Lower lobe of right lung (tissue), 2 donors: ENCODE results near the gene PTPRG. TPM values are rescaled to one million over a fixed set of nuclear protein-coding genes. Genes with fewer than 3 reads are reported as not detected.

Experiments
- ATAC-seq, 2 donors: fragments of 200-7000 bp; cut with Tn5 transposase; one replicate each; pipeline ENCODE4 v1.9.1; 2020 to 2022; ENCODE audit warnings: mild to moderate bottlenecking in 2 of 2, moderate library complexity in 2 of 2
- DNase-seq: peaks from one replicate; pipeline ENCODE4 v3.0.0-alpha.2; 2020
- H3K27ac ChIP-seq: fragments of 200-600 bp; one replicate; pipeline ENCODE4 v1.8.0; 2022
- H3K27me3 ChIP-seq: fragments of 200-600 bp; one replicate; pipeline ENCODE4 v1.8.0; 2022; ENCODE audit warnings: low read depth
- H3K36me3 ChIP-seq: fragments of 200-600 bp; one replicate; pipeline ENCODE4 v1.8.0; 2022; ENCODE audit warnings: mild to moderate bottlenecking
- H3K4me1 ChIP-seq: fragments of 200-600 bp; one replicate; pipeline ENCODE4 v1.8.0; 2022
- H3K4me3 ChIP-seq: fragments of 200-600 bp; one replicate; pipeline ENCODE4 v1.8.0; 2022; ENCODE audit warnings: mild to moderate bottlenecking
- H3K9me3 ChIP-seq: fragments of 200-600 bp; one replicate; pipeline ENCODE4 v1.8.0; 2022
- intact Hi-C: fragments of 100-400 bp; cut with DNase I; formaldehyde crosslinking; loops from one replicate; pipeline ENCODE4 v1.11.0; 2022
- total RNA-seq: library from RNA; stranded (reverse); fragmentation: NEBNext Ultra II Directional; extraction: Animal tissue kit (Norgen Biotek cat#: 25700); gene quantifications from one replicate; pipeline ENCODE4 v1.2.1, GENCODE V29; 2021
- TF ChIP-seq, protein P1 (sequence below): fragments of 200-600 bp; IDR thresholded peaks from one replicate; pipeline ENCODE4 v1.8.0; 2022; ENCODE audit warnings: antibody characterized with exemption, mild to moderate bottlenecking
- donor health status: DM: no; HTN: yes; CAD: no; lungs with severe emphysema.

The PTPRG gene
- total RNA-seq, 1 donor from 2014 or later, result 67.6 TPM

DNA sequence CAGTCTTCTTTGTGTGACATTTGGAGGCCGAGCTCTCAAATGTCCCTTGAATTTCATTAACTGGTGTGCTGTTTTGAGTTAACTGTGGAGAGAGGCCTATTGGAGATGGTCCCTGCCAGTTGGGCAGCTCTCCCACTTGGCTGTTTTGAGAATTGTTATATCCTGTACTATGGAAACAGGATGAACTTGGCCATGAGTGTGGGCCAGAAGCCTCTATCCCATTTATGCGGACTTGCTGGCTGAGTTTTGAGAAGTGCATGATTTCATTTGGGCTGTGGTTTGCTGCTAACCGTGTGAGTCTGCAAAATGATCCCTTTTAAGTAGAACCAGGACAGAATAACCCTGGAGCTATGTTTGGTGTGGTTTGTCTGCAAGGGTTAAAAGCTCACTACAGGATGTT lies 366.0 kb downstream of the PTPRG start:
- ATAC-seq (peak; percentile 71 to 75), DNase-seq (no peak)
- H3K36me3 ChIP-seq, result no peaks in the 10 kb centered on the region
- intact Hi-C loops, result no loop called here
- H3K27me3 ChIP-seq, result no peaks in the 10 kb centered on the region
- TF ChIP-seq, protein P1, sequence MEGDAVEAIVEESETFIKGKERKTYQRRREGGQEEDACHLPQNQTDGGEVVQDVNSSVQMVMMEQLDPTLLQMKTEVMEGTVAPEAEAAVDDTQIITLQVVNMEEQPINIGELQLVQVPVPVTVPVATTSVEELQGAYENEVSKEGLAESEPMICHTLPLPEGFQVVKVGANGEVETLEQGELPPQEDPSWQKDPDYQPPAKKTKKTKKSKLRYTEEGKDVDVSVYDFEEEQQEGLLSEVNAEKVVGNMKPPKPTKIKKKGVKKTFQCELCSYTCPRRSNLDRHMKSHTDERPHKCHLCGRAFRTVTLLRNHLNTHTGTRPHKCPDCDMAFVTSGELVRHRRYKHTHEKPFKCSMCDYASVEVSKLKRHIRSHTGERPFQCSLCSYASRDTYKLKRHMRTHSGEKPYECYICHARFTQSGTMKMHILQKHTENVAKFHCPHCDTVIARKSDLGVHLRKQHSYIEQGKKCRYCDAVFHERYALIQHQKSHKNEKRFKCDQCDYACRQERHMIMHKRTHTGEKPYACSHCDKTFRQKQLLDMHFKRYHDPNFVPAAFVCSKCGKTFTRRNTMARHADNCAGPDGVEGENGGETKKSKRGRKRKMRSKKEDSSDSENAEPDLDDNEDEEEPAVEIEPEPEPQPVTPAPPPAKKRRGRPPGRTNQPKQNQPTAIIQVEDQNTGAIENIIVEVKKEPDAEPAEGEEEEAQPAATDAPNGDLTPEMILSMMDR, result no peak
- H3K4me1 ChIP-seq, result peaks cover 26% of the 10 kb centered on the region
- H3K27ac ChIP-seq, result peak overlapping the region; percentile 34
- H3K4me3 ChIP-seq, result no peak overlapping the region
- H3K9me3 ChIP-seq, result no peaks in the 10 kb centered on the region

DNA sequence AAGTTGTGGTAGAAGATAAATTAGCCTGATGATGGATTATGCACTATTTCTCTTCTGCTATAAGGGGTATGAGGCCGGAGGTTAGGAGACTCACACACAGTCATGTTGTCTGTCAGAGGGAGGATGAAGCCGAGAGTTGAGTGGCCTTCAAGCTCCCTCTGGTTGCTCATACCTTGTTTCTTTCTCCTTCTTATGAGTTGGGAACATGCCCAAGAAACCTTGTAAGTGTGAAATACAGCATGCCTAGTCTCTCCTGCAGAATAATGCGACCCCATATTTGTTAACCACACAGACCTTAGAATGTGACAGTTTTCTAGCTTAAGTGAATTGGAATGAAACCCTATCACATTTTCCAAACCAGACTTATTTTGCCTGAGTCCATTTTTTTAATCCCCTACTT lies 366.7 kb downstream of the PTPRG start:
- TF ChIP-seq, protein P1, result no peak
- Histone ChIP-seq H3K4me1 (peaks cover 26% of the 10 kb centered on the region), H3K4me3 (no peak overlapping the region), H3K9me3 (no peaks in the 10 kb centered on the region), H3K27ac (peak overlapping the region; percentile 34), H3K27me3 (no peaks in the 10 kb centered on the region), H3K36me3 (no peaks in the 10 kb centered on the region)
- intact Hi-C loops, result no loop called here
- DNase-seq, result no peak
- ATAC-seq, result peak in 1 of 2 donors; percentile 23

DNA sequence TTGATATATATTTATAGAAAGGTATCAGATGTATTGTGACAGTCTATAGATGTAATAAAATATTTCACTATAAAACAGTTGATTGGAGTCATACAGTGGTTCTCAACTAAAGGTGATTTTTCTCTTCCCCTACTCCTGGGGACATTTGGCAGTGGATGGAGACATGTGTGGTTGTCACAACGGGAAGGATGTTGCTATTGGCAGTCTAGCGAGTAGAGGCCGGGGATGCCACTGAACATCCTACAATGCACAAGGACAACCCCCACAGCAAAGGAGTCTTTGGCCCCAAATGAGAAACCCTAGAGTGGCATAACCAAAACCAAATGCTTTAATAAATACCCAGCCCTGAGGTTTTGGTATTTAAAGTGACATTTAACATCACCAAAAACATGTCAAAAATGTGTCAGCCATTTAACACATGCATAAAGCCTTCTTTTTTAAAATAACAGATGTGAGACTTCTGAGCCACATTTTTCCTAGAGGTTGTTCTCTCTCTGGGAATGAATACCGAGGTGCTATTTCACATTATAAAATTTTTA lies 367.5 kb downstream of the PTPRG start:
- no peak overlapping the region for H3K4me3 ChIP-seq
- no peaks in the 10 kb centered on the region for H3K9me3 ChIP-seq
- DNase-seq (no peak), ATAC-seq (no peak)
- H3K36me3 ChIP-seq, result no peaks in the 10 kb centered on the region
- H3K4me1 ChIP-seq, result peaks cover 26% of the 10 kb centered on the region
- H3K27ac ChIP-seq, result no peak overlapping the region
- intact Hi-C loops, result no loop called here
- TF ChIP-seq, protein P1, result no peak
- H3K27me3 ChIP-seq, result no peaks in the 10 kb centered on the region

DNA sequence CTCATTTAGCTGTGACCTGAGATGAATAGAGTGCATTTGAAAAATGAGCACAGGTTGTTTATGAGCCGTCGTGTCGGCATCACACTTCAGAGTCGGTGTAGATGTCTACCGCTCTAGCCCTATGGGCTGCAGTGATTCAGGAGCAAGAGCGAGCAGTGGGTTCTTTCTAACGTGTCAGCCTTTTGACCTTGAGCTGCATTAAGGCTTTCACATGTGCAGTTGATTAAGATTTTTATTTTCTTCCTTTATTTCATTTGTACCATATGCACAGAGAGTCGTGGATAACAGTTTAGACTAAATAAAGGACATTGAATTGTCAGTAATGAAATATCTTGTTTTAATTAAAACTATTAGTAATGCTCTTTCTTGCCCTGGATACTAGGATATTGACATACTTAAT lies 368.2 kb downstream of the PTPRG start:
- Histone ChIP-seq H3K4me1 (peaks cover 20% of the 10 kb centered on the region), H3K4me3 (no peak overlapping the region), H3K27me3 (no peaks in the 10 kb centered on the region), H3K36me3 (no peaks in the 10 kb centered on the region), H3K9me3 (no peaks in the 10 kb centered on the region), H3K27ac (no peak overlapping the region)
- TF ChIP-seq, protein P1, result no peak
- ATAC-seq (no peak), DNase-seq (no peak)
- intact Hi-C loops, result no loop called here

DNA sequence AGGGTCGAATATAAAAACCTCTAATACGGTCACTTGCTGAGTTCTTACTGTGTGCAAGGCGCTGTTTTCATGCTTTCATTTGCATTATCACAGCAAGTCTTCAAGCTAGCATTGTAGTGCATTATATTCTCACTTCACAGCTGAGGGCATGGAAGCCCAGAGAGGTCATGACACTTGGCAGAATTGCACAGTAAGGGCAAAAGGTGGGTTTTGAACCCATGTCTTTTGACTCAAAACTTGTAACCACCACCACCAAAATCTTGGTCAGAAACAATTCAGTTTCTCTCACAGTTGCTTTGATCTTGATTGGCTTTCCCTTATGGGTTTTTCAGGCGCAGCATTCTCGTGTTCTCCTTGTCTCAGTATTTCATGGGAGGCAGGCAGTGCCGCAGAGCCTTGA lies 371.1 kb downstream of the PTPRG start:
- TF ChIP-seq, protein P1, result no peak
- no peak overlapping the region for H3K27ac ChIP-seq
- H3K4me3 ChIP-seq, result no peak overlapping the region
- H3K4me1 ChIP-seq, result peaks cover 10% of the 10 kb centered on the region
- H3K27me3 ChIP-seq, result no peaks in the 10 kb centered on the region
- DNase-seq (no peak), ATAC-seq (no peak)
- intact Hi-C loops, result no loop called here
- no peaks in the 10 kb centered on the region for H3K9me3 ChIP-seq
- no peaks in the 10 kb centered on the region for H3K36me3 ChIP-seq
